Right cardiac atrium (tissue), 5 donors: ENCODE data around the gene TRIP11. TPM values are rescaled to one million over a fixed set of nuclear protein-coding genes. Genes with fewer than 3 reads are reported as not detected.

Experiments
- ATAC-seq, 2 donors: fragments of 200-7000 bp; cut with Tn5 transposase; one replicate each; pipeline versions ENCODE4 v1.8.0 to v1.9.1; 2020; ENCODE audit warnings: moderate library complexity in 2 of 2, mild to moderate bottlenecking in 1 of 2
- DNase-seq, 3 donors: peaks; one replicate each; pipeline ENCODE4 v3.0.0-alpha.2; 2020
- H3K27ac ChIP-seq: one replicate; pipeline ENCODE4 v1.5.1; 2013; ENCODE audit warnings: mild to moderate bottlenecking, low read length, control low read depth, moderate library complexity
- H3K27me3 ChIP-seq: one replicate; pipeline ENCODE4 v1.6.1; 2013; ENCODE audit not compliant: control insufficient read depth, insufficient read depth
- H3K4me1 ChIP-seq: one replicate; pipeline ENCODE4 v1.6.1; 2013; ENCODE audit warnings: low read length; ENCODE audit not compliant: control insufficient read depth, insufficient read depth
- H3K4me3 ChIP-seq: one replicate; pipeline ENCODE4 v1.5.1; 2013; ENCODE audit warnings: low read length, control low read depth
- H3K9me3 ChIP-seq: one replicate; pipeline ENCODE4 v1.6.1; 2013; ENCODE audit warnings: low read length; ENCODE audit not compliant: control insufficient read depth
- WGBS: extraction: QIAGEN DNeasy Blood & Tissue Kit; methylation state at CpG from one replicate; pipeline ENCODE4 v1.1.7; 2013; 5-methylcytosine and 5-hydroxymethylcytosine counted together
- intact Hi-C, 4 donors: fragments of 100-400 bp; cut with DNase I; formaldehyde crosslinking; loops; one replicate each; pipeline versions ENCODE4 v1.11.0 to v1.14.0; 2022 to 2023
- polyA plus RNA-seq: library from polyadenylated mRNA; stranded (reverse); fragments of 200-250 nt; gene quantifications from one replicate; pipeline ENCODE4 v1.2.3, GENCODE V29; 2013
- total RNA-seq, 4 donors: library from RNA; stranded (reverse); fragmentation: NEBNext Ultra II Directional; extraction: Animal tissue kit (Norgen Biotek cat#: 25700); gene quantifications; one replicate each; pipeline ENCODE4 v1.2.1, GENCODE V29; 2021
- donor health status: healthy with polysubstance abuse.
- donor health status: DM: no; HTN: yes; CAD: no.
- donor health status: DM: no; HTN: no; CAD: no.
- donor health status: DM: no; HTN: yes; CAD: no; lungs with severe emphysema.
- donor health status: DM: yes; HTN: yes; CAD: no.

Gene TRIP11
- total and polyA plus RNA-seq, 5 donors, result 6.9 to 61.1 (median 52.6) TPM

DNA sequence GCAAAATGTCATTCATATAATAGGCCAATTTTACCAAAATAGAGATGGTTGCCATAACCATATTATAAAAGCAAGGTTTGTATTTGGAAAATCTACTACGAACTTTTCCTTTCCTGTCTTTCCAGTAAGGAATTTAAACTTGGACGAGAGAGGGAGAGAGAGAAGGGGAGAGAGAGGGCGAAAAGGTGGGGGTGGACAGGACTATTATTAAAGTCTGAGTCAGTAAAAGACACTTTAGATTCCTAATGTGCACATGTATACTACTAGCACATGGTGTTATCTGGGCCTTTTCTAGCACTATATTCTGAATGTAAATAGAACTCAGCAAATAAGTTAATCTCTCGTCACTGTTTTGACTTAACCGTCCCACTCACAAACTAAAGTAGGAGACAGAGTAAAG is 62.0 kb downstream of the TRIP11 start:
- Histone ChIP-seq H3K27me3 (no peaks in the 10 kb centered on the region), H3K4me1 (no peaks in the 10 kb centered on the region), H3K9me3 (no peaks in the 10 kb centered on the region), H3K4me3 (no peak overlapping the region), H3K27ac (no peak overlapping the region)
- intact Hi-C loops, result no loop called here
- 87% methylated on average over 5 of the region's 5 CpGs for WGBS
- ATAC-seq, result no peak
- no peak for DNase-seq

DNA sequence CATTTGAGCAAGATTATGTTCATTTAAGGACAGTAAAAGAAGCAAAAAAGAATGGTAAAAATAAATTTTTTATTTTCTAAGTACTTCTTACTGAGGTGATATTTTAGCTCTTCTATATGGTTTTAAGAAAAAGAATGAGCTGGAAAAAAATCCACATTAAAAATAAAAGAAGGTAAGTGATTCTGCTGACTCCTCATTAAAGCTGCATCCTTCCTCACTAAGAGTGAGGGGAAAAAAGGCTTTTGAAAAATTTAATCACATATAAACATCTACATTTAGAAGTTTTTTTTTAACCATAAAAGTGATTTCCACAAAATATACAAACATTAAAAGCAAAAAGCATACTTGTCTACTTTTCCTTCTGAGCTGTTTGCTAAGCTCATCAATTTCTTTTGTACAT is 64.1 kb downstream of the TRIP11 start:
- Histone ChIP-seq H3K4me1 (no peaks in the 10 kb centered on the region), H3K27me3 (no peaks in the 10 kb centered on the region), H3K9me3 (no peaks in the 10 kb centered on the region), H3K4me3 (no peak overlapping the region), H3K27ac (no peak overlapping the region)
- intact Hi-C loops, result no loop called here
- DNase-seq (no peak), ATAC-seq (no peak)

DNA sequence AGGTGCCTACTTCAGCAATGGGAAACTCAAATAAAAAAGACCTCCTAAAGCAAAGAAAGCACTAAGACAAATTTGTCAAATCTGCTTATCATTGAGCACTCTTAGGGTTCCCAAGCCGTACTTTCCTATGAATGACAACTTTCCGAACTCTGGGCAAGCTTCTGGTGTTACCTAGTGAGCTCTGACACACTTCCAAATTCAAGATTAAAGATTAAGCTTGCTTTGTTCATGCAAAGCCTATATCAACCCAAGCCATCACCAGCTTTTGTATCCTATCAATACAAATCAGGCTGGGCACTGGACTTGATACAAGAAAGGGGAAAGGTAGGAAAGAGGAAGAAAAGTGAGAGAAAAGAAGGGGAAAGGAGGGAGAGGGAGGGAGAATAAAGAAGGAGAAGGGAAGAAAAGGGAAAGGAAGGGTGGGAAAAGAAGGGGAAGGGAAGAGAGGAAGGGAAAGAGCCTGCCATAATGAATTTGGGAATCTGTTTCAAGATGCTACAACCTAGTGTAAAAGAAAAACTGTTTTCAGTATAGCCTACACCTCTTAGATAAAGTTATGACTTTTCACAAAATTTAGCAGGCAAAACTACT is 68.6 kb downstream of the TRIP11 start:
- Histone ChIP-seq H3K27me3 (no peaks in the 10 kb centered on the region), H3K4me3 (no peak overlapping the region), H3K27ac (no peak overlapping the region), H3K9me3 (no peaks in the 10 kb centered on the region), H3K4me1 (no peaks in the 10 kb centered on the region)
- intact Hi-C loops, result no loop called here
- DNase-seq (no peak), ATAC-seq (no peak)
- 86% methylated on average over 2 of the region's 2 CpGs for WGBS

DNA sequence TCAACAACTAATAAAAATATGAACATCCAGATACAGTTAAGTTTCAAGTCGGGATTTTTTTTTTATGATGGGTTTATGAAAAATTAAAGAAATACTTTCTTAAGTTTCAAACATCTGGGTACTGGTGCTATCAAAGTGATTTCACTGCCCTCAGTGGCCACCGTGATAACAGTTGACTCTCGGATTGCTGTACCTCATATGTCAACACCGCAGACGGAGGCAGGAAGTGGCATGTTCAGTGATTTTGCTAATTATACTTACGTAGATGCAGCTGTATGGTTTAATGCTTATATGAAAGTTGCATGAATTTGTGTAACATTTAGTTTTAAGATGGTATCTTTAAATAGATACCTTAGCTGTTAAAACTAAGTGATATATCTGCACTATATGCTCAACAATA is 71.6 kb downstream of the TRIP11 start:
- intact Hi-C loops, result no loop called here
- Histone ChIP-seq H3K27ac (no peak overlapping the region), H3K27me3 (no peaks in the 10 kb centered on the region), H3K4me1 (peaks cover 3% of the 10 kb centered on the region), H3K9me3 (no peaks in the 10 kb centered on the region), H3K4me3 (no peak overlapping the region)
- 60% methylated on average over 6 of the region's 6 CpGs for WGBS
- ATAC-seq (no peak), DNase-seq (no peak)

DNA sequence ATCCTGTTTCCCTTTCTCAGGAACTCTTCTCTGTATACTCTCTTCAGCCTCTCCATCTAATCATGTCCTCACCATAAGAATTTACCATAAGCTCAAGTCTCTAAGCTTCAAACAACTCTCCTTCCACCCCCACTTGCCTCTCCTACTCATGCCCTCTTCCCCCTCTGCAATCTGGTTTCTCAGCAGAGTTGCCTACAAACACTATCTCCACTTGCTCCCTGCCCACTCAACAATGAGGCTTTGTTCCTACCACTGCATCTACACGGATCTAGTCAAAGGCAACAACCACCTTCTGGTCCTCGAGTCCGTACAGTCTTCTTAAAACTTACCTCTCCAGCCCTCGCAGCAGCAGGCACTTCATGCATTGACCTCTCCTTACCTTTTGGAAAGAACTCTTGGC is 75.1 kb downstream of the TRIP11 start:
- Histone ChIP-seq H3K4me3 (no peak overlapping the region), H3K4me1 (peaks cover 3% of the 10 kb centered on the region), H3K27me3 (no peaks in the 10 kb centered on the region), H3K9me3 (no peaks in the 10 kb centered on the region), H3K27ac (no peak overlapping the region)
- intact Hi-C loops, result no loop called here
- no peak for DNase-seq
- 74% methylated on average over 4 of the region's 4 CpGs for WGBS
- ATAC-seq, result no peak

DNA sequence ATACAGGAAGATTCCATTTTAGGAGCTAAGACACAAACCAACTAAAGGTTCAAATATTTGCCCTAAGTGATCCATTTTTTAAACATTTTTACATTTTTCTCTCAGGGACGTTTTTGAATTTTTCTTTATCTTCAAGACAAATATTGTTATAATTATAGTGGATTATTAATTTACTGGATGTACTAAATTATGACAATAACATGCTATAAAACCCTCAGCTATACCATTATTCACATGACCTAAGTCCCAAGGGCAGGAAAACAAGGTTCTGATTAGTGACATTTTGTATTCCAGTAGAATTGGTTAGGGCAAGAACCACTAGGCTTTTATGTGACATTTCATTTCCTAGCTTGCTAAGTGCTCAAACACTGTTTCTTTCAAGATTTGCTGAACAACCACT is 75.8 kb downstream of the TRIP11 start:
- no peak for DNase-seq
- H3K4me1 ChIP-seq, result peaks cover 3% of the 10 kb centered on the region
- H3K27ac ChIP-seq, result no peak overlapping the region
- ATAC-seq, result no peak
- no peaks in the 10 kb centered on the region for H3K9me3 ChIP-seq
- intact Hi-C loops, result no loop called here
- no peak overlapping the region for H3K4me3 ChIP-seq
- WGBS, result 54% methylated on average over 1 of the region's 1 CpG
- no peaks in the 10 kb centered on the region for H3K27me3 ChIP-seq

DNA sequence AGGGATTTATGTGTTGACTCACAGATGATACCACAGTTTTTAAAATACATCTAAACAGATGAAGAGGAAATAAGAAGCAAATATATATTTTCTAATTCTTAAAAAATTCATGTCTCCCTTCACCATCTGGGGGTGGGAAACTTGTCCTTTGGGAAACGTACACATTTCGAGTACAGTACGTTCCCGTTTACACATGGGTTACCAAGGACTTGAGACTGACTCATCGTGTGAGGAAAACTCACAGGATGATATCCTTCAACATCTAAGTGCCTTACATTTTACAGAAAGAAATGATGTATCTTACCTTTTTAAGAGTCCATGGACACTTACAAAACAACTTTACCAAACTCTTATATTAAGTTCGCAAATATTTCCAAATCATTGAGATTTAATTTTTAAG is 76.4 kb downstream of the TRIP11 start:
- 60% methylated on average over 6 of the region's 6 CpGs for WGBS
- no peak for DNase-seq
- Histone ChIP-seq H3K27ac (no peak overlapping the region), H3K4me3 (no peak overlapping the region), H3K4me1 (peaks cover 3% of the 10 kb centered on the region), H3K9me3 (no peaks in the 10 kb centered on the region), H3K27me3 (no peaks in the 10 kb centered on the region)
- ATAC-seq, result no peak
- intact Hi-C loops, result no loop called here

DNA sequence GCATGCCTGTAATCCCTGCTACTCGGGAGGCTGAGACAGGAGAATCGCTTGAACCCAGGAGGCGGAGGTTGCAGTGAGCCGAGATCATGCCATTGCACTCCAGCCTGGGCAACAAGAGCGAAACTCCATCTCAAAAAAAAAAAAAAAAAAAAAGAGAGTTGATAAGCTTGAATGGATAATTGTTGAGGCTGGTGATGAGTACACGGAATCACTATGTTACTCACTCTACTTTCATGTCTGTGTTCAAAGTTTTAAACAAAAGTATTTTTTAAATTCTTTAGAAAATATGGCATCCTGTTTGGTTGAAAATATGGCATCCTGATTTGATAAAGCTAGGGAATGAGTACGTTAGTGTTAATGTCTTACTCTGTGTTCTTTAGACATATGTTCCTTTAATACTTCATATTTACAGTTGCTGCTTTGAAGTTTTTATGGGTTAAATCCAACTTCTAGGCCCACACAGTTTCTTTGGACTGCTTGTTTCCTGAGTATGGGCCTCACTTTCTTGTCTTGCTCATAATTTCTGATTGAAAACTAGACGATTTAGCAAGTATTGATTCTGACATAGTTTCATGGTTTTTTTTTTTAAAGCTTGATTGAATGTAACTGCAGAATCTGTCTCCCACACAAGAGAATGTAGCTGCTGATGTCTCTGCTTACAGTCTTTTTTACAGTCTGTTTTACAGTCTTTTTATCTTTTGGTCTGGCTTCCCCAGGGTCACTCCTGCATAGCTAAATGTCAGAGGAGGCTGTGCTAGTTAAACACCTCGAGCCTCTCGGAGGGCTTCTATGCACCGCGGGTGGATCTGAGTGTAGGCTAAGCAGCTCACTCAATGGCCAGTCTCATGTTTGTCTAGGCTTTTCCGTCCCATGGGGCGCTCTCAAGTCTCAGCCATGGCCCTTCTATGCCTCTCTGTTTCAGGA is 78.3 kb downstream of the TRIP11 start:
- 74% methylated on average over 13 of the region's 14 CpGs for WGBS
- Histone ChIP-seq H3K27me3 (no peaks in the 10 kb centered on the region), H3K4me3 (no peak overlapping the region), H3K9me3 (no peaks in the 10 kb centered on the region), H3K27ac (no peak overlapping the region), H3K4me1 (peaks cover 3% of the 10 kb centered on the region)
- no peak for DNase-seq
- intact Hi-C loops, result no loop called here
- no peak for ATAC-seq

DNA sequence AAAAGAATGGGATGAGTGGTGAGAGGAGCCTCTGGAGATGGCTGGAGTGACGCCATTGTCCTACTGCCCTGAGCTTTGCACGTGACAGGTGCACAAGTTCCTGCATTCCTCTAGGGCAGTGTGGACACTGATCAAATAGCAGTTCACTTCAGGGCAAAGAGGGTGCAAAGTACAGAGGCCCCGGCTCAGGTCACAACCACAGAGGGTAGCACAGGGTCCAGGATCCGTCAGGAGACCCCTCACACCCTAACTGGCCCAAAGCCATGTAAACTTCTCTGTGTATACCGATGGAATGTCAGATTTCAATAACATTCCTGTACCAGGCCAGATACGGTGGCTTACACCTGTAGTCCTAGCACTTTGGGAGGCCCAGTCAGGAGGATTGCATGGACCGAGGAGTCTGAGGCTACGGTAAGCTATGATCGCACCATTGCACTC is 82.0 kb downstream of the TRIP11 start:
- intact Hi-C loops, result no loop called here

DNA sequence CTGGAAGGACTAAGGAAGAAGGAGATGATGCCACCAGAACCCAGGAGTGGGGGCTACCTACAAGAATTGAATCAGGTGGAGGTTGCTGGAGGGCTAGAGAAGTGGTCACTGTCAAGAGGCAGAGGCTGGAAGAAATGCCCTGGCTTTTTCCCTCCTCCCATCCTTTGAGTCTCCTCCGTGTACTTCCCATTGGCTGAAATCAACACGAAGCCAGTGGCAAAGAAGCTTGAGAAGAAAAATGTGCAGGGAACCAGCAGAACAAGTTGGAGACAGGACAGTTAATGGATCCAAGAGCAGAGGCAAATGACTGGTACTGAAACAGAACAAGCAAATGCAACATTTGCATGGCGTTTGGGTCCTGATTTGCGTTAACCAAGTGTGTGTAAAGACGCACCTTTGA is 83.2 kb downstream of the TRIP11 start:
- no peak for DNase-seq
- Histone ChIP-seq H3K27ac (no peak overlapping the region), H3K4me1 (no peaks in the 10 kb centered on the region), H3K27me3 (no peaks in the 10 kb centered on the region), H3K9me3 (no peaks in the 10 kb centered on the region), H3K4me3 (no peak overlapping the region)
- no peak for ATAC-seq
- intact Hi-C loops, result no loop called here
- WGBS, result 74% methylated on average over 5 of the region's 5 CpGs

More for the DNA sequence above, 82.0 kb downstream of the TRIP11 start:
- no peak for DNase-seq
- Histone ChIP-seq H3K9me3 (no peaks in the 10 kb centered on the region), H3K27ac (no peak overlapping the region), H3K4me1 (no peaks in the 10 kb centered on the region), H3K27me3 (no peaks in the 10 kb centered on the region), H3K4me3 (no peak overlapping the region)
- no peak for ATAC-seq
- 88% methylated on average over 9 of the region's 9 CpGs for WGBS

DNA sequence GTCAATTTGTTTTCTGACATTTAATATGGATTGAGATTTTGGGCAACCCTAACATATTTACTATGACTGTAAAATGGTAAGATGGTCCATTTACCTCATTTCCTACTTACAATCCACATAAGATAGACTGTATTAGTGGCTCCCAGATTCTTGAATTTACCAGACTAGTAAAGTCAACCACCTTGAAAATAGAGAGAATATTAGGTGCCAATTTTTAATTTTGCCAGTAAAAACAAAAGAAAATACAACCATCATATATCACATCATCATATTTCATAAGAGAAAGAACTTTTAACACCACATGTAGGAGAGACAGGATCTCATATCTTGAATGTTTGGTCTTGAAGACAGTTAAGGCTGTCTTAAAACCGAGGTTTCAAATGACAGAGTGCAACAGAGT is 84.7 kb downstream of the TRIP11 start:
- 55% methylated on average over 1 of the region's 1 CpG for WGBS
- Histone ChIP-seq H3K9me3 (no peaks in the 10 kb centered on the region), H3K4me3 (no peak overlapping the region), H3K27ac (no peak overlapping the region), H3K4me1 (no peaks in the 10 kb centered on the region), H3K27me3 (no peaks in the 10 kb centered on the region)
- DNase-seq (no peak), ATAC-seq (no peak)
- intact Hi-C loops, result no loop called here
